Fibroblast of the aortic adventitia (primary cell): ENCODE results near the gene SMC6. TPM values are rescaled to one million over a fixed set of nuclear protein-coding genes. Genes with fewer than 3 reads are reported as not detected.

Experiments
- DNase-seq: peaks from one replicate; pipeline ENCODE4 v3.0.0-alpha.2; 2010; ENCODE audit warnings: low read depth
- H3K4me3 ChIP-seq: 2 replicates; pipeline ENCODE4 v1.5.1; 2011; ENCODE audit warnings: low read depth, mild to moderate bottlenecking, control low read depth, low read length, moderate library complexity
- total RNA-seq: library from RNA; depleted of rRNA; stranded (reverse); fragments of >200 nt; gene quantifications from 2 replicates; pipeline ENCODE4 v1.2.3, GENCODE V29; 2012; ENCODE audit warnings: low replicate concordance
- TF ChIP-seq, protein P1 (sequence below): IDR thresholded peaks from 2 replicates; pipeline ENCODE4 v1.5.1; 2011; ENCODE audit warnings: mild to moderate bottlenecking, low read length, control low read depth, inconsistent platforms; ENCODE audit not compliant: insufficient read depth

Gene SMC6
- total RNA-seq, 1 donor: 31.0 TPM

DNA sequence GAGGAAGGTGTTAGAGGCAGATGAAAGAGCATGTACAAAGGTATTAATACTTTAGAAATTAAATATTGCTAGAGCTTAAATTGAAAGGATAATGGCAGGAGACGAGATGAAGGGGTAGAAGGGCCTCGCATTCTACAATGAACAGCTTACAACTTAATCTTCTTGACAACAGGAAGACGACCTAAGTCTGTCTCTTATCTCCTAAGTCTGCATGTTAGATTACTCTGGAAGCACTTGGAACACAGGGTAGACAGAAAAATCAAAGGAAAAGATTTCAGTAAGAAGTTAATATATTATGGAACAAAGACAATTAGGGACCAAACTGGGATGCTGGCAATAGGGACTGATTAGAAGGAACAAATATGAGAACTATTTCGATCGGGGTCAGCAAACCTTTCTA lies 34.9 kb downstream of the SMC6 start:
- no peak for DNase-seq
- TF ChIP-seq, protein P1, sequence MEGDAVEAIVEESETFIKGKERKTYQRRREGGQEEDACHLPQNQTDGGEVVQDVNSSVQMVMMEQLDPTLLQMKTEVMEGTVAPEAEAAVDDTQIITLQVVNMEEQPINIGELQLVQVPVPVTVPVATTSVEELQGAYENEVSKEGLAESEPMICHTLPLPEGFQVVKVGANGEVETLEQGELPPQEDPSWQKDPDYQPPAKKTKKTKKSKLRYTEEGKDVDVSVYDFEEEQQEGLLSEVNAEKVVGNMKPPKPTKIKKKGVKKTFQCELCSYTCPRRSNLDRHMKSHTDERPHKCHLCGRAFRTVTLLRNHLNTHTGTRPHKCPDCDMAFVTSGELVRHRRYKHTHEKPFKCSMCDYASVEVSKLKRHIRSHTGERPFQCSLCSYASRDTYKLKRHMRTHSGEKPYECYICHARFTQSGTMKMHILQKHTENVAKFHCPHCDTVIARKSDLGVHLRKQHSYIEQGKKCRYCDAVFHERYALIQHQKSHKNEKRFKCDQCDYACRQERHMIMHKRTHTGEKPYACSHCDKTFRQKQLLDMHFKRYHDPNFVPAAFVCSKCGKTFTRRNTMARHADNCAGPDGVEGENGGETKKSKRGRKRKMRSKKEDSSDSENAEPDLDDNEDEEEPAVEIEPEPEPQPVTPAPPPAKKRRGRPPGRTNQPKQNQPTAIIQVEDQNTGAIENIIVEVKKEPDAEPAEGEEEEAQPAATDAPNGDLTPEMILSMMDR: no peak
- no peak overlapping the region for H3K4me3 ChIP-seq

DNA sequence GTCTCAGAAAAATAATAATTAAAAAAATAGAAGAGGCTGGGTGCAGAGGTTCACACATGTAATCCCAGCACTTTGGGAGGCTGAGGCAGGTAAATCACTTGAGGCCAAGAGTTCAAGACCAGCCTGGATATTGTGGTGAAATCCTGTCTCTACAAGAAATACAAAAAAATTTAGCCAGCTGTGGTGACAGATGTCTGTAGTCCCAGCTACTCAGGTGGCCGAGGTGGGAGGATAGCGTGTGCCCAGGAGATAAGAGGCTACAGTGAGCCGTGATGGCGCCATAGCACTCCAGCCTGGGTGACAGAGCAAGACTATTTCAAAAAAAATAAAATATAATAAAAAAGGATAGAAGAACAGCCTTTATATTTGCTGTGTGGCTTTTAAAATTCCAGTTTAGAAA lies 35.9 kb downstream of the SMC6 start:
- no peak for DNase-seq
- TF ChIP-seq, protein P1: no peak
- H3K4me3 ChIP-seq: no peak overlapping the region

DNA sequence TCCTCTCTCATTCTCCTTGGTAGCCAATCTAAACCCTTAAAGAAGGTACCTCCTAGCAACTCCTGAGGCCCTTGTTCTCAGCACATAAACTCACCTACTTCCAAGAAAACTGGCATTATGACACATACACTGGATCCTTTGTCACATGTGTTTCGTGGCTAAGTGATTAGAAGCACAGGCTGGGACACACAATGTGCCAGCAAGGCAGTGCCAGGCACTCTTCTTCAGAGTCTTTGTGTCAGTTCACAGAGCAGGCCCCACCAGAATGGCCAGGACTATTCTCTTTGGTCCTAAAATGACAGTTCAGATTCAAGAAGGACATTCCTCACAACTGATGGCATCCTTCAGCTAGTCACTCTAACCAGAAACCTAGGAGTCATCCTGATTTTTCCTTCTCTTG lies 40.3 kb downstream of the SMC6 start:
- TF ChIP-seq, protein P1: no peak
- no peak overlapping the region for H3K4me3 ChIP-seq
- no peak for DNase-seq

GRCh38 chr2:17710547-17711248 lies 42.9 kb downstream of the SMC6 start:
- H3K4me3 ChIP-seq: no peak overlapping the region
- TF ChIP-seq, protein P1: no peak
- DNase-seq: no peak

DNA sequence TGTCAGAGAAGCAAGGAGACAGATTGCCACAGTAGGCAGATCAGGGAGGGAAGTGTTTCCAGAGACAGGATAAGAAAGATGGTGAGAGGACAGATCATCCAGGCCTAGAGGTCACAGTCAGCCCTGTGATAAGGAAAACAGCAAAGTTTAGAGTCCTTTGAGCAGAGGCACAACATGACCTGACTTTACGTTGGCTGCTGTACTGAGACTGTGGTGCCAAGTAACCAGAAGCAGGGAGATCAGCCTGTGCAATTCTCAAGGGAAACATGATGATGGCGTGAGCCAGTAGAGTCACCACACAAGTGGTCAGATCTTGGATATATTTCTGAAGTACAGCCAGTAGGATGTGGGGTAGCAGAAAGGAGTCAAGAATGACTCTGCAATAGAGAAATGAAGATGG lies 43.7 kb downstream of the SMC6 start:
- H3K4me3 ChIP-seq: no peak overlapping the region
- TF ChIP-seq, protein P1: no peak
- DNase-seq: peak; percentile 28

GRCh38 chr2:17708501-17708900 lies 45.1 kb downstream of the SMC6 start:
- no peak overlapping the region for H3K4me3 ChIP-seq
- no peak for DNase-seq
- TF ChIP-seq, protein P1: no peak

GRCh38 chr2:17706845-17707244 lies 46.8 kb downstream of the SMC6 start:
- H3K4me3 ChIP-seq: no peak overlapping the region
- no peak for DNase-seq
- TF ChIP-seq, protein P1: no peak
